ENCODE data around the gene CEP41.

DNA sequence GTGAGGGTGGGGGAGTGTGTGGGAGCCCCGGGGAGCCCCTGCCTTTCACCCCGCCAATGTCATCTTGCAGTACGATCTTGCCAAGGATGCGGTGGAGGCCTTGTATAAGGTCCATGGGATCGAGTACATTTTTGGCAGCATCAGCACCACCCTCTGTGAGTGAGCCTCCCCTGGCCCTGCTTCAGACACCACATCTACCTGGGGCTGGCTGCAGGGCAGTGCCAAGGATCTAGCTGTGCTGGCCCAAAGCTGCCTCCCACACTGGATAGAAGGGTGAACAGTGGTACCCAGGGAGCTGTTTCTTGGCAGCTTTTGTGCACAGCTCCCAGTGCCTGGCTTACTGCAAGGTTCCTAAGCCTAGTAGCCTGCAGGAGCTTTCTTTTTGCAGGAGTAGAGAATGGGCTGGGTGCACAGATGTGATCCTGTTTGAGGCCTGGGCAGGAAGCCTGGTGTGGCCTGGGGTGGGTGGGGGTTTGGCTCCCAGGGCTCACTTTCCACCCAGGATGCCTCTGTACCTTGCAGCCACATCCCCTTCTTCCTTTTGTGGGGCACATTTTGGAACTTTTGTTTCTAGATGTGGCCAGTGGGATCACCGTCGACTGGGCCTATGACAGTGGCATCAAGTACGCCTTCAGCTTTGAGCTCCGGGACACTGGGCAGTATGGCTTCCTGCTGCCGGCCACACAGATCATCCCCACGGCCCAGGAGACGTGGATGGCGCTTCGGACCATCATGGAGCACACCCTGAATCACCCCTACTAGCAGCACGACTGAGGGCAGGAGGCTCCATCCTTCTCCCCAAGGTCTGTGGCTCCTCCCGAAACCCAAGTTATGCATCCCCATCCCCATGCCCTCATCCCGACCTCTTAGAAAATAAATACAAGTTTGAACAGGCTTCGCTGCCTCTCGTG is 72.7 kb downstream of the CEP41 start:
- TF ChIP-seq CTCF (IDR thresholded peaks at IDR 0.05; ENCODE audit: poor library complexity) (no peak), EZH2 (IDR thresholded peaks at IDR 0.05; ENCODE audit: borderline replicate concordance) (no peak)

Measured in hepatocyte (in vitro differentiated cells).